Caco-2 (cell line): Measurements from ENCODE around the gene LPAR2. TPM values are rescaled to one million over a fixed set of nuclear protein-coding genes. Genes with fewer than 3 reads are reported as not detected.
A peak's percentile ranks its signal among the peaks of the same experiment; 100 is the strongest.

Experiments
- BruUV-seq: library from RNA; stranded (reverse); fragments of 400-500 nt; replicated peaks from 2 replicates; lab custom pipeline; 2021; lab: Mats Ljungman, UMichigan
- CTCF ChIA-PET: fragments of 300-600 bp; sonication (Branson Sonifier 250); formaldehyde crosslinking; loops from one replicate; lab custom pipeline; 2022; ENCODE audit warnings: antibody characterized with exemption; lab: Charles Lee
- POLR2A ChIA-PET: fragments of 300-600 bp; sonication (Branson Sonifier 250); formaldehyde crosslinking; loops from one replicate; lab custom pipeline; 2022; ENCODE audit warnings: antibody characterized with exemption; lab: Charles Lee
- DNase-seq, 2 experiments: peaks; one replicate each; pipeline versions ENCODE4 v3.0.0 to v3.0.0-alpha.2; 2020 to 2022
- H3K27me3 ChIP-seq: replicated peaks from 2 replicates; pipeline ENCODE4 v1.6.0; 2011; ENCODE audit warnings: low read length; ENCODE audit not compliant: control insufficient read depth, insufficient read depth
- H3K36me3 ChIP-seq: 2 replicates; pipeline ENCODE4 v1.5.1; 2011; ENCODE audit warnings: low read length; ENCODE audit not compliant: control insufficient read depth, insufficient read depth
- H3K4me1 ChIP-seq: fragments of 250-450 bp; sonication (Bioruptor Pico); 2 replicates; pipeline ENCODE4 v1.5.1; 2020; ENCODE audit warnings: mild to moderate bottlenecking
- H3K4me3 ChIP-seq: 2 replicates; pipeline ENCODE4 v1.5.1; 2011; ENCODE audit warnings: low read depth, mild to moderate bottlenecking, control low read depth, low read length
- H3K9me3 ChIP-seq: fragments of 250-450 bp; sonication (Bioruptor Pico); 2 replicates; pipeline ENCODE4 v1.5.1; 2020; ENCODE audit warnings: mild to moderate bottlenecking, moderate library complexity
- H3K27ac Mint-ChIP-seq: one replicate; pipeline ENCODE4 v1.8.0; 2022; ENCODE audit warnings: mixed read lengths; ENCODE audit not compliant: unreplicated experiment
- H3K27me3 Mint-ChIP-seq: one replicate; pipeline ENCODE4 v1.8.0; 2022; ENCODE audit warnings: mixed read lengths; ENCODE audit not compliant: insufficient read depth, unreplicated experiment
- H3K36me3 Mint-ChIP-seq: one replicate; pipeline ENCODE4 v1.8.0; 2022; ENCODE audit warnings: mild to moderate bottlenecking, mixed read lengths; ENCODE audit not compliant: insufficient read depth, unreplicated experiment
- H3K4me1 Mint-ChIP-seq: one replicate; pipeline ENCODE4 v1.8.0; 2022; ENCODE audit warnings: low read depth, mixed read lengths; ENCODE audit not compliant: unreplicated experiment
- H3K4me3 Mint-ChIP-seq: one replicate; pipeline ENCODE4 v1.8.0; 2022; ENCODE audit warnings: mild to moderate bottlenecking, moderate library complexity, mixed read lengths; ENCODE audit not compliant: unreplicated experiment
- H3K9me3 Mint-ChIP-seq: one replicate; pipeline ENCODE4 v1.8.0; 2022; ENCODE audit warnings: mixed read lengths; ENCODE audit not compliant: unreplicated experiment
- CTCF ChIP-seq, 2 experiments: fragments of 200-600 bp in 1 of 2; IDR thresholded peaks; 1 replicate in 1 of 2; 2 replicates in 1 of 2; pipeline versions ENCODE4 v1.5.1 to v1.8.0; 2011 to 2022; ENCODE audit warnings: antibody characterized with exemption in 1 of 2, control low read depth in 1 of 2, inconsistent platforms in 1 of 2, low read depth in 1 of 2, low read length in 1 of 2, mild to moderate bottlenecking in 1 of 2, moderate library complexity in 1 of 2; ENCODE audit not compliant: insufficient read depth in 1 of 2, severe bottlenecking in 1 of 2, unreplicated experiment in 1 of 2
- intact Hi-C: fragments of 100-400 bp; cut with micrococcal nuclease; formaldehyde crosslinking; loops from one replicate; pipeline ENCODE4 v1.10.0; 2022; ENCODE audit not compliant: unreplicated experiment
- total RNA-seq: library from RNA; stranded (reverse); gene quantifications from 2 replicates; pipeline ENCODE4 v1.2.3, GENCODE V29; 2022

The LPAR2 gene
- total RNA-seq, 1 experiment from 2014 or later, result 29.3 TPM

- Mint-ChIP-seq H3K4me1 (no peaks in the 10 kb centered on the region), H3K9me3 (no peaks in the 10 kb centered on the region), H3K36me3 (peaks cover 24% of the 10 kb centered on the region), H3K4me3 (no peak overlapping the region), H3K27ac (peak overlapping the region; percentile 11), H3K27me3 (no peaks in the 10 kb centered on the region)
- DNase-seq, result no peak
- intact Hi-C loops, result no loop called here
- no peak overlapping the region for H3K4me3 ChIP-seq
- POLR2A ChIA-PET, result no interaction called here
- no peak for TF ChIP-seq CTCF (IDR thresholded peaks at IDR 0.05; ENCODE audit: insufficient read depth in 1 of 2, low read depth in 1 of 2, low read length in 1 of 2, severe bottlenecking in 1 of 2, unreplicated experiment in 1 of 2)
- H3K4me1 ChIP-seq, result no peaks in the 10 kb centered on the region
- no TSS peak for BruUV-seq
- H3K9me3 ChIP-seq, result no peaks in the 10 kb centered on the region
- no peaks in the 10 kb centered on the region for H3K27me3 ChIP-seq
- CTCF ChIA-PET, result no interaction called here
- no peaks in the 10 kb centered on the region; the same call in 1 of the 2 replicates for H3K36me3 ChIP-seq
These were observed 5.9 kb upstream of the LPAR2 start for GRCh38 chr19:19633711-19634515.

- Mint-ChIP-seq H3K9me3 (no peaks in the 10 kb centered on the region), H3K36me3 (peaks cover 34% of the 10 kb centered on the region), H3K4me3 (no peak overlapping the region), H3K27ac (peak overlapping the region; percentile 11), H3K27me3 (no peaks in the 10 kb centered on the region), H3K4me1 (peaks cover 1% of the 10 kb centered on the region)
- H3K27me3 ChIP-seq, result no peaks in the 10 kb centered on the region
- POLR2A ChIA-PET, result no interaction called here
- H3K4me3 ChIP-seq, result no peak overlapping the region
- intact Hi-C loops, result no loop called here
- no peak for DNase-seq
- CTCF ChIA-PET, result interaction anchor here (0.7 kb wide), 1 partner anchor 189 kb away, joined by 5 read pairs; no protein-coding TSS in a partner anchor
- no peaks in the 10 kb centered on the region for H3K4me1 ChIP-seq
- no peaks in the 10 kb centered on the region for H3K9me3 ChIP-seq
- H3K36me3 ChIP-seq, result no peaks in the 10 kb centered on the region; the same call in 1 of the 2 replicates
- no TSS peak for BruUV-seq
- TF ChIP-seq CTCF (IDR thresholded peaks at IDR 0.05; ENCODE audit: insufficient read depth in 1 of 2, low read depth in 1 of 2, low read length in 1 of 2, severe bottlenecking in 1 of 2, unreplicated experiment in 1 of 2), result no peak
These were observed 4.6 kb upstream of the LPAR2 start for GRCh38 chr19:19632661-19633060.

- intact Hi-C loops, result no loop called here
- Mint-ChIP-seq H3K4me1 (peaks cover 15% of the 10 kb centered on the region), H3K36me3 (peaks cover 43% of the 10 kb centered on the region), H3K27me3 (no peaks in the 10 kb centered on the region), H3K4me3 (no peak overlapping the region), H3K27ac (no peak overlapping the region), H3K9me3 (no peaks in the 10 kb centered on the region)
- H3K9me3 ChIP-seq, result no peaks in the 10 kb centered on the region
- no peaks in the 10 kb centered on the region; the same call in 1 of the 2 replicates for H3K36me3 ChIP-seq
- BruUV-seq, result no TSS peak
- no peaks in the 10 kb centered on the region for H3K4me1 ChIP-seq
- no peak for TF ChIP-seq CTCF (IDR thresholded peaks at IDR 0.05; ENCODE audit: insufficient read depth in 1 of 2, low read depth in 1 of 2, low read length in 1 of 2, severe bottlenecking in 1 of 2, unreplicated experiment in 1 of 2)
- no peak for DNase-seq
- H3K4me3 ChIP-seq, result no peak overlapping the region
- CTCF ChIA-PET, result no interaction called here
- H3K27me3 ChIP-seq, result no peaks in the 10 kb centered on the region
- POLR2A ChIA-PET, result no interaction called here
These were observed 3.3 kb upstream of the LPAR2 start for GRCh38 chr19:19631346-19631745.
